OCI-LY7 (cell line): ENCODE data around the gene RPLP2. TPM values are rescaled to one million over a fixed set of nuclear protein-coding genes. Genes with fewer than 3 reads are reported as not detected.
A peak's percentile ranks its signal among the peaks of the same experiment; 100 is the strongest.

Experiments
- BruUV-seq: library from RNA; stranded (reverse); fragments of 400-500 nt; replicated peaks from 2 replicates; lab custom pipeline; 2021; lab: Mats Ljungman, UMichigan
- CTCF ChIA-PET: fragments of 300-600 bp; sonication (Branson Sonifier 250); formaldehyde crosslinking; loops from one replicate; lab custom pipeline; 2022; ENCODE audit warnings: antibody characterized with exemption; ENCODE audit not compliant: unreplicated experiment; lab: Charles Lee
- POLR2A ChIA-PET: fragments of 300-600 bp; sonication (Branson Sonifier 250); formaldehyde crosslinking; loops from one replicate; lab custom pipeline; 2022; ENCODE audit warnings: antibody characterized with exemption; lab: Charles Lee
- DNase-seq: peaks from one replicate; pipeline ENCODE4 v3.0.0-alpha.2; 2015; ENCODE audit warnings: low spot score
- H2AFZ ChIP-seq: fragments of 200-600 bp; sonication (generic), shearing (Covaris generic); 2 replicates; pipeline ENCODE4 v1.6.1; 2014; ENCODE audit warnings: mild to moderate bottlenecking, antibody characterized with exemption, low read length, moderate library complexity
- H3K27ac ChIP-seq: fragments of 200-600 bp; sonication (generic); 2 replicates; pipeline ENCODE4 v1.5.1; 2014; ENCODE audit warnings: mixed run types, low read depth, mild to moderate bottlenecking, moderate library complexity, low read length, inconsistent platforms; ENCODE audit not compliant: poor library complexity, severe bottlenecking
- H3K36me3 ChIP-seq: fragments of 200-600 bp; sonication (generic); 2 replicates; pipeline ENCODE4 v1.6.1; 2014; ENCODE audit warnings: mild to moderate bottlenecking, antibody characterized with exemption, low read length, moderate library complexity, mixed read lengths; ENCODE audit not compliant: insufficient read depth
- H3K4me1 ChIP-seq: fragments of 200-600 bp; sonication (generic); 2 replicates; pipeline ENCODE4 v1.5.1; 2014; ENCODE audit warnings: mild to moderate bottlenecking, low read length; ENCODE audit not compliant: insufficient read depth, poor library complexity, severe bottlenecking
- H3K4me2 ChIP-seq: fragments of 200-600 bp; sonication (generic); 2 replicates; pipeline ENCODE4 v1.6.1; 2014; ENCODE audit warnings: mild to moderate bottlenecking, low read length
- H3K4me3 ChIP-seq: fragments of 200-600 bp; sonication (generic); 2 replicates; pipeline ENCODE4 v1.5.1; 2014; ENCODE audit warnings: mild to moderate bottlenecking, low read depth, low read length; ENCODE audit not compliant: poor library complexity, severe bottlenecking
- H3K79me2 ChIP-seq: fragments of 200-600 bp; sonication (generic); 2 replicates; pipeline ENCODE4 v1.6.1; 2016; ENCODE audit warnings: low read depth, mild to moderate bottlenecking, low read length, moderate library complexity, mixed read lengths; ENCODE audit not compliant: insufficient read depth
- H3K9me2 ChIP-seq: fragments of 200-600 bp; sonication (generic); 2 replicates; pipeline ENCODE4 v1.6.1; 2016; ENCODE audit warnings: mild to moderate bottlenecking, low read length, mixed read lengths; ENCODE audit not compliant: insufficient read depth
- H3K9me3 ChIP-seq: fragments of 200-600 bp; sonication (generic); 2 replicates; pipeline ENCODE4 v1.6.1; 2014; ENCODE audit warnings: mild to moderate bottlenecking, mixed run types, low read length, mixed read lengths
- H4K20me1 ChIP-seq: fragments of 200-600 bp; sonication (generic); 2 replicates; pipeline ENCODE4 v1.6.1; 2014; ENCODE audit warnings: mild to moderate bottlenecking, antibody characterized with exemption, low read length, moderate library complexity, mixed read lengths; ENCODE audit not compliant: insufficient read depth
- CTCF ChIP-seq: fragments of 200-600 bp; sonication (generic); conservative IDR thresholded peaks from 2 replicates; pipeline ENCODE4 v1.5.1; 2014; ENCODE audit warnings: mild to moderate bottlenecking, antibody characterized with exemption, low read length, moderate library complexity, mixed read lengths
- EZH2phosphoT487 ChIP-seq: fragments of 200-600 bp; sonication (generic); IDR thresholded peaks from 2 replicates; pipeline ENCODE4 v1.6.1; 2018; ENCODE audit warnings: low read depth, borderline replicate concordance, mild to moderate bottlenecking, mixed run types, antibody characterized with exemption, low read length, moderate library complexity, mixed read lengths
- intact Hi-C: fragments of 100-400 bp; cut with micrococcal nuclease; formaldehyde crosslinking; loops from one replicate; pipeline ENCODE4 v1.10.0; 2022; ENCODE audit not compliant: unreplicated experiment
- total RNA-seq, 2 experiments: library from RNA; depleted of rRNA in 1 of 2; stranded (reverse); fragments of >200 nt in 1 of 2; shearing (Covaris generic) in 1 of 2; gene quantifications; 2 replicates each; pipeline ENCODE4 v1.2.3, GENCODE V29; 2014 to 2022

The RPLP2 gene
- total RNA-seq, 2 experiments from 2014 or later, result 1,564 to 3,147 TPM

GRCh38 chr11:824292-824880 is 14.6 kb downstream of the RPLP2 start:
- ChIA-PET POLR2A (no interaction called here), CTCF (no interaction called here)

GRCh38 chr11:824942-825341 is 15.2 kb downstream of the RPLP2 start:
- BruUV-seq, result no TSS peak
- H3K9me3 ChIP-seq, result no peaks in the 10 kb centered on the region
- no peaks in the 10 kb centered on the region for H4K20me1 ChIP-seq
- no peak overlapping the region for H3K27ac ChIP-seq
- no peak overlapping the region for H2AFZ ChIP-seq
- H3K79me2 ChIP-seq, result no peaks in the 10 kb centered on the region
- intact Hi-C loops, result no loop called here
- no peak overlapping the region for H3K4me2 ChIP-seq
- H3K36me3 ChIP-seq, result no peaks in the 10 kb centered on the region
- POLR2A ChIA-PET, result no interaction called here
- CTCF ChIA-PET, result no interaction called here
- no peak for TF ChIP-seq EZH2phosphoT487
- no peak for DNase-seq
- no peaks in the 10 kb centered on the region for H3K9me2 ChIP-seq
- H3K4me1 ChIP-seq, result peaks cover 38% of the 10 kb centered on the region
- no peak overlapping the region for H3K4me3 ChIP-seq

More at GRCh38 chr11:824292-824880, 14.6 kb downstream of the RPLP2 start:
- Histone ChIP-seq H3K9me2 (no peaks in the 10 kb centered on the region), H3K4me2 (no peak overlapping the region), H3K27ac (no peak overlapping the region), H3K4me1 (peaks cover 32% of the 10 kb centered on the region), H2AFZ (no peak overlapping the region), H3K9me3 (no peaks in the 10 kb centered on the region), H3K36me3 (no peaks in the 10 kb centered on the region), H4K20me1 (no peaks in the 10 kb centered on the region), H3K79me2 (no peaks in the 10 kb centered on the region), H3K4me3 (no peak overlapping the region)
- TF ChIP-seq CTCF (no peak), EZH2phosphoT487 (no peak)
- TSS peak; percentile 52 for BruUV-seq
- DNase-seq, result no peak
- intact Hi-C loops, result no loop called here

GRCh38 chr11:825366-826226 is 15.8 kb downstream of the RPLP2 start:
- no peaks in the 10 kb centered on the region for H3K9me2 ChIP-seq
- no peak overlapping the region for H3K4me3 ChIP-seq
- no peak for DNase-seq
- H3K36me3 ChIP-seq, result no peaks in the 10 kb centered on the region
- TF ChIP-seq EZH2phosphoT487, result no peak
- TF ChIP-seq CTCF, result no peak
- no peak overlapping the region for H3K27ac ChIP-seq
- H3K9me3 ChIP-seq, result no peaks in the 10 kb centered on the region
- BruUV-seq, result no TSS peak
- peaks cover 39% of the 10 kb centered on the region for H3K4me1 ChIP-seq
- H2AFZ ChIP-seq, result no peak overlapping the region
- intact Hi-C loops, result no loop called here
- ChIA-PET CTCF (no interaction called here), POLR2A (no interaction called here)
- H3K79me2 ChIP-seq, result no peaks in the 10 kb centered on the region
- no peak overlapping the region for H3K4me2 ChIP-seq
- H4K20me1 ChIP-seq, result no peaks in the 10 kb centered on the region
